GM12865 (cell line): ENCODE measurements around the gene PCDHAC2.

ENCODE experiments used
- DNase-seq: peaks from one replicate; pipeline ENCODE4 v3.0.0; 2010; ENCODE audit warnings: low read depth
- H3K4me3 ChIP-seq: 2 replicates; pipeline ENCODE4 v1.5.1; 2011; ENCODE audit warnings: mild to moderate bottlenecking, low read depth, low read length, control low read depth
- TF ChIP-seq, protein P1 (sequence below): IDR thresholded peaks from 2 replicates; pipeline ENCODE4 v1.5.1; 2011; ENCODE audit warnings: low read length, control low read depth, low read depth, inconsistent platforms; ENCODE audit not compliant: insufficient read depth; ENCODE audit errors: missing control alignments

The PCDHAC2 gene

DNA sequence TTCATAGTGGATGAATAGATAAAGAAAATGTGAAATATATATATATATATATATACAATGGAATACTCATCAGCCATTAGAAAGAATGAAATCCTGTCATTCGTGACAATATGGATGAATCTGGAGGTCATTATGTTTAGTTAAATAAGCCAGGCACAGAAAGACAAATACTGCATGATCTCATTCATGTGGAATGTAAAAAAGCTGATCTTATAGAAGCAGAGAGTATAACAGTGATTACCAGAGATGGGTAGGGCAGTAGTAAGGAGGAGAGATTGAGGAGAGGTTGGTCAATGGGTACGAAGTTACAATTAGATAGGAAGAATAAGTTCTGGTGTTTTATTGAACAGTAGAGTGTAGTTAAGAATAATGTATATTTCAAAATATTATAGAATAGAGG, 19.7 kb upstream of the PCDHAC2 start:
- DNase-seq, result no peak
- TF ChIP-seq, protein P1, sequence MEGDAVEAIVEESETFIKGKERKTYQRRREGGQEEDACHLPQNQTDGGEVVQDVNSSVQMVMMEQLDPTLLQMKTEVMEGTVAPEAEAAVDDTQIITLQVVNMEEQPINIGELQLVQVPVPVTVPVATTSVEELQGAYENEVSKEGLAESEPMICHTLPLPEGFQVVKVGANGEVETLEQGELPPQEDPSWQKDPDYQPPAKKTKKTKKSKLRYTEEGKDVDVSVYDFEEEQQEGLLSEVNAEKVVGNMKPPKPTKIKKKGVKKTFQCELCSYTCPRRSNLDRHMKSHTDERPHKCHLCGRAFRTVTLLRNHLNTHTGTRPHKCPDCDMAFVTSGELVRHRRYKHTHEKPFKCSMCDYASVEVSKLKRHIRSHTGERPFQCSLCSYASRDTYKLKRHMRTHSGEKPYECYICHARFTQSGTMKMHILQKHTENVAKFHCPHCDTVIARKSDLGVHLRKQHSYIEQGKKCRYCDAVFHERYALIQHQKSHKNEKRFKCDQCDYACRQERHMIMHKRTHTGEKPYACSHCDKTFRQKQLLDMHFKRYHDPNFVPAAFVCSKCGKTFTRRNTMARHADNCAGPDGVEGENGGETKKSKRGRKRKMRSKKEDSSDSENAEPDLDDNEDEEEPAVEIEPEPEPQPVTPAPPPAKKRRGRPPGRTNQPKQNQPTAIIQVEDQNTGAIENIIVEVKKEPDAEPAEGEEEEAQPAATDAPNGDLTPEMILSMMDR, result no peak

DNA sequence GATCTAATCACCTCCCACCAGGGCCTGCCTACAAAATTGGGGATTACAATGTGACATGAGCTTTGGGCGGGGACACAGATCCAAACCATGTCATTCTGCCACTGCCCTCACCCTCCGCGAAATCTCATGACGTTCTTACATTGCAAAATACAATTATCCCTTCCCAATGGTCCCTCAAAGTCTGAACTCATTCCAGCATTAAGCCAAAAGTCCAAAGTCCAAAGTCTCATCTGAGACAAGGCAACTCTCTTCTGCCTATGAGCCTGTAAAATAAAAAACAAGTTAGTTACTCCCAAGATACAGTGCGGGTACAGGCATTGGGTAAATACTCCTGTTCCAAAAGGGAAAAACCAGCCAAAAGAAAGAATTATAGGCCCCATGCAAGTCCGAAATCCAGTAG, 14.6 kb upstream of the PCDHAC2 start:
- TF ChIP-seq, protein P1, result no peak
- H3K4me3 ChIP-seq, result no peak overlapping the region
- no peak for DNase-seq

More for the DNA sequence above, 19.7 kb upstream of the PCDHAC2 start:
- no peak overlapping the region for H3K4me3 ChIP-seq

DNA sequence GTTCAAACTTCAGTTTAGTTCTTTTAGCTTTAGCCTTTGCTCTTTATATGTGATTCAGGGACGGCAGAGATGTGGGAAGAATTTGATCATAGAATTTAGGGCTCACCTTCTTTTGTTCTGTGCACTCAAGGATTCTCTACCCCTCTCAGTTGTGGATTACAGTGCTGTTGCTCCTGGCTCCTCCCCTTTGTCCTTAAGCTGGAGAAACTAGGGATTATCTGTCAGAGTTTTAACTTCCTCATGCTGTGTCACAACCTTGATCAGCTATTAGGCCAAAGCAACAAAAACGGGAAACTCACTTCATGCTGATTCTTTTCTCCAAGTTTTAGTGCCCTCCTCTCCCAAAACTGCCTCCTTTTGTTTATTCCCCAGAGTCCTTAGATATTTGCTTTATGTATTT, 13.0 kb upstream of the PCDHAC2 start:
- H3K4me3 ChIP-seq, result no peak overlapping the region
- TF ChIP-seq, protein P1, result no peak
- DNase-seq, result no peak

DNA sequence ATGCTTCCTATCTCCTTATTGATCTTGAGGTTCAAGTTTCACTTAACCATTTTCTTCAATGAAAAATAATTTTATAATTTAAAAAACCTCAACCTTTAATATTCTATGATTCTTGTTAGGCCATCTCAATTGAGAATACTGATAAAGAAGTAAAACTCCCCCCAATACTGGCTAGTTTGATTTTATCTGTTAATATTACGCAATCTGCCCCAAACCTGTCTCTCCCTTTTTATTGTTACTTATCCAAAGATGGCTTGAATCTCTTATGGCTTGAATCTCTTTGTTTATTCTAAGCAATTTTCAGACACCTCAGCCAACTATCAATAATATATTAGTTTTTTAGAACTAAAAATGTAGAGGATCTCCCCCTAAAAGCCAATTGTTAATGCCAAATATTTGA, 4.1 kb upstream of the PCDHAC2 start:
- TF ChIP-seq, protein P1, result no peak
- H3K4me3 ChIP-seq, result no peak overlapping the region
- no peak for DNase-seq

DNA sequence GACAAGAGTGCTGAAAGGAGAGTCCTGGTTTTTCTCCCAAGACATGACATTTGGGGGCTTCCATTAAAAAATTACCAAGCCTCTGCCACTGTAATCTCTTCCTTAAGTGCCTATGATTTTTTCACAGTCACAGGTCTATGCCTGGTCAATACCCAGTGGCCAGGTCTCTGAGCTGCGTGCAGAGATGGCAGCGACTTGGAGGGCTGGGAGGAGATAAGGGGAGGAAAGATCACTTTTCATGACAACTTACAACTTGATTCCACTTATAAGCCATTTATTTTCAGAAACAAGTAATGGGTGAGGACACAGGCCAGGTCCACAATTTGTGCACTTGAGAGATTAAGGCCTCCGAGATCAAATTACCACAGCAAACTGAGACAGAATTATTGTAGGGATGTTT, 1.9 kb upstream of the PCDHAC2 start:
- TF ChIP-seq, protein P1, result no peak
- no peak for DNase-seq
- no peak overlapping the region for H3K4me3 ChIP-seq

DNA sequence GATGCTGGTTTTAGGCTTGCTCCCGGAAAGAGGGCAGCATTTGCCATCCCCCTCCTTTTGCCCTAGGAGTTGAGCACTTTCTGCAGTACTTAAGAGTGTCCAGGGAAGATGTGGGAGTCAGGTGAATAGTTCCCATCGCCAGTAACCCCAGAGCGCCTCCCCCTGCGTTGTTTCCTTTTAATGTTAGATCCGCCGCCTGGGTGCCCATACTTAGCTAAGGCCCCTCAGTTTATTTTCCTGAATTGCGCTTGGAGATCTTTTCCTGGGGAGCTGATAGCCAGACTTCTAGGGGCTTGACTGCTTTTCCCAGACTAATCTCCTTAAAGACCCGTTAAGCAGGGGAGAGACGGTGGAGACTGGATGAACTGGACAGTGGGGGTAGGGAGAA, 377 bp upstream of the PCDHAC2 start:
- no peak overlapping the region for H3K4me3 ChIP-seq
- TF ChIP-seq, protein P1, result no peak
- no peak for DNase-seq

DNA sequence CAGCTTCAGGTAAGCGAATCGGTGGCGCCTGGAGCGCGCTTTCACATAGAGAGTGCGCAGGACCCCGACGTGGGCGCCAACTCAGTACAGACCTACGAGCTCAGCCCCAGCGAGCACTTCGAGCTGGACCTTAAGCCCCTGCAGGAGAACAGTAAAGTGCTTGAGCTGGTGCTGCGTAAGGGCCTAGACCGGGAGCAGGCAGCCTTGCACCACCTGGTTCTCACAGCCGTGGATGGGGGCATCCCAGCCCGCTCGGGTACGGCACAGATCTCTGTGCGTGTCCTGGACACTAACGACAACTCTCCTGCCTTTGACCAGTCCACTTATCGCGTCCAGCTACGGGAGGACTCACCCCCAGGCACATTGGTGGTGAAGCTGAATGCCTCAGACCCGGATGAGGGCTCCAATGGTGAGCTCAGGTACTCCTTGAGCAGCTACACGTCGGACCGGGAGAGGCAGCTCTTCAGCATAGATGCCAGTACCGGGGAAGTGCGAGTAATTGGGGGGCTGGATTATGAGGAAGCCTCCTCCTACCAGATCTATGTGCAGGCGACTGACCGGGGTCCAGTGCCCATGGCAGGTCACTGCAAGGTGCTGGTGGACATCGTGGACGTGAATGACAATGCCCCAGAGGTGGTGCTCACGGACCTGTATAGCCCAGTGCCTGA, 1.1 kb downstream of the PCDHAC2 start:
- no peak for DNase-seq
- TF ChIP-seq, protein P1, result no peak
- no peak overlapping the region for H3K4me3 ChIP-seq
